ENCODE measurements around the gene PHLDA2.

DNA sequence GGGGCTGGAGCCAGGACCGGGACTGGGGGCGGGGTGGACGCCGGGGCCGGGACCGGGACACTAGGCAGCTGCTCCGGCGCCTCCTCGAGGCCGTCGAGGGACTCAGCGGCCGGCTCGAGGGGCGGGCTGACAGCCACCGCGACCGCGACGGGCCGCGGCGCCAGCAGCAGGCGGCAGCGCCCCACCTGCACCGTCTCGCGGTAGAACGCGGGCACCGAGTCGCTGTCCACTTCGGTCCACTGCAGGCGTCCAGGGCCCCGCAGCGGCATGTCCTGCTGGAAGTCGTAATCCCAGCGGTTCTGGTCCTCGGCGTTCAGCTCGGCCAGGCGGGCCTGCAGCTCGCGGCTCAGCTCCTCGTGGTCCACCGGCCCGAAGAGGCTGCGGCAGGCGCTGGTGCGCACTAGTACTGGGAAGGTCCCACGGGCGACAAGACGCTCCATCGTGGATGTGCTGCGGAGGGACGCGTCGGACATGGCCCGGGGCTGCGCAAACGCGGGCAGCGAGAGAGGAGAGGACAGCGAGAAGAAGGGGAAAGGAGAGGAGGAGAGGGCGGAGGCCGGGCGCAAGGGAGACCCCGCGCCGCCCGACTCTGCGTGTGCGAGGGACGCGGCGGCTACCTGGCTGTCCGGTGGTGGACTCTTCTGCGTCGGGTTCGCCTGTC is 44.1 kb downstream of the PHLDA2 start:
- TF ChIP-seq POLR2A (IDR thresholded peaks at IDR 0.05) (no peak), EP300 (IDR thresholded peaks at IDR 0.05) (no peak)
- TF ChIP-seq, protein P1, sequence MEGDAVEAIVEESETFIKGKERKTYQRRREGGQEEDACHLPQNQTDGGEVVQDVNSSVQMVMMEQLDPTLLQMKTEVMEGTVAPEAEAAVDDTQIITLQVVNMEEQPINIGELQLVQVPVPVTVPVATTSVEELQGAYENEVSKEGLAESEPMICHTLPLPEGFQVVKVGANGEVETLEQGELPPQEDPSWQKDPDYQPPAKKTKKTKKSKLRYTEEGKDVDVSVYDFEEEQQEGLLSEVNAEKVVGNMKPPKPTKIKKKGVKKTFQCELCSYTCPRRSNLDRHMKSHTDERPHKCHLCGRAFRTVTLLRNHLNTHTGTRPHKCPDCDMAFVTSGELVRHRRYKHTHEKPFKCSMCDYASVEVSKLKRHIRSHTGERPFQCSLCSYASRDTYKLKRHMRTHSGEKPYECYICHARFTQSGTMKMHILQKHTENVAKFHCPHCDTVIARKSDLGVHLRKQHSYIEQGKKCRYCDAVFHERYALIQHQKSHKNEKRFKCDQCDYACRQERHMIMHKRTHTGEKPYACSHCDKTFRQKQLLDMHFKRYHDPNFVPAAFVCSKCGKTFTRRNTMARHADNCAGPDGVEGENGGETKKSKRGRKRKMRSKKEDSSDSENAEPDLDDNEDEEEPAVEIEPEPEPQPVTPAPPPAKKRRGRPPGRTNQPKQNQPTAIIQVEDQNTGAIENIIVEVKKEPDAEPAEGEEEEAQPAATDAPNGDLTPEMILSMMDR (IDR thresholded peaks at IDR 0.05), result peak in 5 of 6 experiments; percentile 54 to 70 (median 70)

Data from upper lobe of left lung (tissue), 4 donors.